ENCODE measurements around the gene HNRNPF.

- TF ChIP-seq, protein P1, sequence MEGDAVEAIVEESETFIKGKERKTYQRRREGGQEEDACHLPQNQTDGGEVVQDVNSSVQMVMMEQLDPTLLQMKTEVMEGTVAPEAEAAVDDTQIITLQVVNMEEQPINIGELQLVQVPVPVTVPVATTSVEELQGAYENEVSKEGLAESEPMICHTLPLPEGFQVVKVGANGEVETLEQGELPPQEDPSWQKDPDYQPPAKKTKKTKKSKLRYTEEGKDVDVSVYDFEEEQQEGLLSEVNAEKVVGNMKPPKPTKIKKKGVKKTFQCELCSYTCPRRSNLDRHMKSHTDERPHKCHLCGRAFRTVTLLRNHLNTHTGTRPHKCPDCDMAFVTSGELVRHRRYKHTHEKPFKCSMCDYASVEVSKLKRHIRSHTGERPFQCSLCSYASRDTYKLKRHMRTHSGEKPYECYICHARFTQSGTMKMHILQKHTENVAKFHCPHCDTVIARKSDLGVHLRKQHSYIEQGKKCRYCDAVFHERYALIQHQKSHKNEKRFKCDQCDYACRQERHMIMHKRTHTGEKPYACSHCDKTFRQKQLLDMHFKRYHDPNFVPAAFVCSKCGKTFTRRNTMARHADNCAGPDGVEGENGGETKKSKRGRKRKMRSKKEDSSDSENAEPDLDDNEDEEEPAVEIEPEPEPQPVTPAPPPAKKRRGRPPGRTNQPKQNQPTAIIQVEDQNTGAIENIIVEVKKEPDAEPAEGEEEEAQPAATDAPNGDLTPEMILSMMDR (IDR thresholded peaks at IDR 0.05; ENCODE audit: insufficient read depth, low read length, poor library complexity, severe bottlenecking): no peak
- no peak for TF ChIP-seq EZH2phosphoT487 (conservative IDR thresholded peaks at IDR 0.05; ENCODE audit: low read length)
These were observed 49.2 kb upstream of the HNRNPF start for GRCh38 chr10:43458227-43458626.
